GM18861 (cell line): ENCODE measurements around the gene RASSF10.

Experiments
- ATAC-seq: cut with Tn5 transposase; IDR thresholded peaks from one replicate; pipeline ENCODE4 v1.9.1; 2021; ENCODE audit not compliant: unreplicated experiment

RASSF10 gene

GRCh38 chr11:13053255-13053917 is 44.3 kb downstream of the RASSF10 start:
- no peak for ATAC-seq

GRCh38 chr11:13054278-13054677 is 45.2 kb downstream of the RASSF10 start:
- ATAC-seq, result no peak

- ATAC-seq, result no peak
These were observed 46.1 kb downstream of the RASSF10 start for GRCh38 chr11:13055200-13055599.

GRCh38 chr11:13061294-13061990 is 52.3 kb downstream of the RASSF10 start:
- ATAC-seq, result no peak
